IPS-18a (cell line): ENCODE results near the gene SVEP1.

Experiments
- H3K27ac ChIP-seq: one replicate; pipeline ENCODE4 v1.5.1; 2013; ENCODE audit warnings: low read length
- H3K27me3 ChIP-seq: one replicate; pipeline ENCODE4 v1.6.1; 2013; ENCODE audit warnings: mild to moderate bottlenecking, low read length; ENCODE audit not compliant: control insufficient read depth, insufficient read depth
- H3K36me3 ChIP-seq: one replicate; pipeline ENCODE4 v1.6.1; 2013; ENCODE audit warnings: low read depth, low read length; ENCODE audit not compliant: control insufficient read depth
- H3K4me1 ChIP-seq: one replicate; pipeline ENCODE4 v1.6.1; 2013; ENCODE audit warnings: low read depth, low read length; ENCODE audit not compliant: control insufficient read depth
- H3K4me3 ChIP-seq: one replicate; pipeline ENCODE4 v1.5.1; 2013; ENCODE audit warnings: low read length
- H3K9ac ChIP-seq: one replicate; pipeline ENCODE4 v1.6.1; 2013; ENCODE audit warnings: mild to moderate bottlenecking, low read length, moderate library complexity
- H3K9me3 ChIP-seq: one replicate; pipeline ENCODE4 v1.6.1; 2013; ENCODE audit warnings: low read depth, low read length; ENCODE audit not compliant: control insufficient read depth

The SVEP1 gene

DNA sequence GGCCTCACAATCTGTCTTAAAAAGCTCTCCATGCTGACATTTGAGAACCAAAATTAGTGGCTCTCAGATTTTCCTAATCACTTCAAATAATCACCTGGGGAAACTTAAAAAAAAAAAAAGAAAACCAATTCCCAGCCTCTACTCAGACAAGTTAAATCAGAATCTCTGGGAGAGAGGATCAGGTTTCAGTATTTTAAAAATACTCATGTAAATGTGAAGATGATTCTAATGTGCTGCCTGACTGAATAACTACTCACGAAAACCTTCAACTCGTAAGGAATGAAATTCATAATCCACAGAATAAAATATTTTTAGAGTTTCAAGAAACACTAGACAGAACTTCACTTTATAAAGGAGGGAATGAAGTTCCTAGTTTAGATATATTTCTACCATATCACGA, 114.4 kb downstream of the SVEP1 start:
- Histone ChIP-seq H3K9ac (no peak overlapping the region), H3K9me3 (no peaks in the 10 kb centered on the region), H3K27me3 (no peaks in the 10 kb centered on the region), H3K4me1 (no peaks in the 10 kb centered on the region), H3K4me3 (no peak overlapping the region), H3K27ac (no peak overlapping the region), H3K36me3 (no peaks in the 10 kb centered on the region)

- no peak overlapping the region for H3K4me3 ChIP-seq
- no peaks in the 10 kb centered on the region for H3K36me3 ChIP-seq
- H3K9me3 ChIP-seq: no peaks in the 10 kb centered on the region
- no peak overlapping the region for H3K27ac ChIP-seq
- no peak overlapping the region for H3K9ac ChIP-seq
- no peaks in the 10 kb centered on the region for H3K4me1 ChIP-seq
- H3K27me3 ChIP-seq: no peaks in the 10 kb centered on the region
Measured at GRCh38 chr9:110464321-110464720, 115.2 kb downstream of the SVEP1 start.

- no peaks in the 10 kb centered on the region for H3K27me3 ChIP-seq
- no peaks in the 10 kb centered on the region for H3K4me1 ChIP-seq
- H3K36me3 ChIP-seq: no peaks in the 10 kb centered on the region
- H3K4me3 ChIP-seq: no peak overlapping the region
- H3K27ac ChIP-seq: no peak overlapping the region
- H3K9ac ChIP-seq: no peak overlapping the region
- H3K9me3 ChIP-seq: no peaks in the 10 kb centered on the region
Measured at GRCh38 chr9:110463499-110463898, 116.0 kb downstream of the SVEP1 start.

GRCh38 chr9:110457245-110457644, 122.3 kb downstream of the SVEP1 start:
- no peak overlapping the region for H3K9ac ChIP-seq
- H3K9me3 ChIP-seq: no peaks in the 10 kb centered on the region
- H3K4me3 ChIP-seq: no peak overlapping the region
- H3K36me3 ChIP-seq: no peaks in the 10 kb centered on the region
- no peaks in the 10 kb centered on the region for H3K27me3 ChIP-seq
- no peak overlapping the region for H3K27ac ChIP-seq
- H3K4me1 ChIP-seq: no peaks in the 10 kb centered on the region

- no peak overlapping the region for H3K27ac ChIP-seq
- H3K27me3 ChIP-seq: no peaks in the 10 kb centered on the region
- H3K4me3 ChIP-seq: no peak overlapping the region
- H3K9ac ChIP-seq: no peak overlapping the region
- H3K9me3 ChIP-seq: no peaks in the 10 kb centered on the region
- H3K36me3 ChIP-seq: no peaks in the 10 kb centered on the region
- H3K4me1 ChIP-seq: no peaks in the 10 kb centered on the region
Measured at GRCh38 chr9:110456681-110457080, 122.9 kb downstream of the SVEP1 start.

DNA sequence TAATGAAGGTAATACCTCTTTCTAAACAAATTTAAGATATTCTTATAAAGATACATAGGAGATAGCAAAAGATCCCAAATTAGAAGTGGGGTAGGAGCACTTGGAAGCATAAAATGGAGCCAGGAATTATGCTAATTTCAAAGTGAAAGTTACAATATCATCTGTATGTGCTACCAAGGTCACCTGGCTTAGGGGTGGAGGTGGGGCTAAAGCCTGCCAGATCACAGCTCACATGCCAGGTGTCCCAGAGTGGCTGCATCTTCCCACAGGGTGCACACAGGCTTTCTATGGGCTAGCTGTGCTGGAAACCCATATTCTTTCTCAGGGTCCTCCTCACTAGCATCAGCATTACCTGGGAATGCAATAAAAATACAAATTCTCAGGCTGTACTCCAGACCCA, 123.7 kb downstream of the SVEP1 start:
- H3K27me3 ChIP-seq: no peaks in the 10 kb centered on the region
- no peaks in the 10 kb centered on the region for H3K9me3 ChIP-seq
- no peak overlapping the region for H3K9ac ChIP-seq
- no peaks in the 10 kb centered on the region for H3K36me3 ChIP-seq
- H3K4me1 ChIP-seq: no peaks in the 10 kb centered on the region
- H3K4me3 ChIP-seq: no peak overlapping the region
- no peak overlapping the region for H3K27ac ChIP-seq

DNA sequence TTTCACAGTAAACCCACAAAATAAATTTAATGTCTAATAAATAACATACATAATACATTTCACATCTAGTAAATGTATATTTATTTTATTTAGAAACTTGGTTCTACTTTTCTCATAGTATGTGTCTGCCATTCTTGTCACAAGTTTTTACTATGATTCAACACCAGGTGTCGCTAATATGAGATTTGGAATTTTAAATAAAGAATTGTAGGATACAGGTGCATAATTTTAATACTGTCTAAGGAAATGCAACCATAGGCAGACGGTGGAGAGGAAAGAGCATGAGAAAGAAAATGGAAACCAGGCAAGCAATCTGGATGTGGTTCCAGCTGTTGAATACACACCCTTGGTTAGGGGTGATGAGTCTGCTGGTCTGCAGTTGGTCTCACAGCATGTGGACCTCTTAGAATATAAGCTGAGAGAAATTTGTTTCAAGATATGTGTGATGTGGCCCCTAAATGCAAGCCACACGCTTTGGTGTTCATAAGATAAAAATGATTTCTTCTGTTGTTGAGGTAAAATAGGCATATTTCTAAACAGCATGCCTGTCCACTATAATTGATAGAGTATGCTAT, 127.2 kb downstream of the SVEP1 start:
- Histone ChIP-seq H3K36me3 (no peaks in the 10 kb centered on the region), H3K9ac (no peak overlapping the region), H3K4me1 (no peaks in the 10 kb centered on the region), H3K27ac (no peak overlapping the region), H3K4me3 (no peak overlapping the region), H3K27me3 (no peaks in the 10 kb centered on the region), H3K9me3 (no peaks in the 10 kb centered on the region)

DNA sequence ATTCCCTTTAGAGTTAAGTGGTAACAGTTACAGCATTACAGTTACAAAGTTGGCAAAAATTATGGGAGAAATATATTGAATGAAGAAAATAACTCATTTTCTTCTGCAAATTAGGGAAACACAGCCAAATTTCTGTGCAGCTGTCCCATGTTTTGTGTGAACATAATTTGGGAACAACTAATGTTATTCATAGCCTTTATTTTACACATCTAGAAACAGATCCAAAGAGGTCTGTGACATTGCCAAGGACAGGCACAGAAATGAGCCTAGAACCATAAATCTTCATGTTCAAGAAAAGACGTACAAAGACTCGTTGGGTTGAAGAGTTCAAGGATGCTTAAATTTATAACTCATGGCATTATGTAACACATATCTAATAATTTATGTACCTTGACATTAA, 127.8 kb downstream of the SVEP1 start:
- Histone ChIP-seq H3K27me3 (no peaks in the 10 kb centered on the region), H3K4me3 (no peak overlapping the region), H3K9ac (no peak overlapping the region), H3K27ac (no peak overlapping the region), H3K4me1 (no peaks in the 10 kb centered on the region), H3K36me3 (no peaks in the 10 kb centered on the region), H3K9me3 (no peaks in the 10 kb centered on the region)

GRCh38 chr9:110447476-110447875, 132.1 kb downstream of the SVEP1 start:
- H3K9ac ChIP-seq: no peak overlapping the region
- no peaks in the 10 kb centered on the region for H3K4me1 ChIP-seq
- H3K9me3 ChIP-seq: no peaks in the 10 kb centered on the region
- no peak overlapping the region for H3K27ac ChIP-seq
- H3K4me3 ChIP-seq: no peak overlapping the region
- no peaks in the 10 kb centered on the region for H3K36me3 ChIP-seq
- H3K27me3 ChIP-seq: no peaks in the 10 kb centered on the region

GRCh38 chr9:110446171-110446570, 133.4 kb downstream of the SVEP1 start:
- no peaks in the 10 kb centered on the region for H3K4me1 ChIP-seq
- H3K4me3 ChIP-seq: no peak overlapping the region
- H3K27me3 ChIP-seq: no peaks in the 10 kb centered on the region
- H3K9ac ChIP-seq: no peak overlapping the region
- no peaks in the 10 kb centered on the region for H3K36me3 ChIP-seq
- no peak overlapping the region for H3K27ac ChIP-seq
- H3K9me3 ChIP-seq: no peaks in the 10 kb centered on the region

GRCh38 chr9:110444911-110445310, 134.6 kb downstream of the SVEP1 start:
- H3K9ac ChIP-seq: no peak overlapping the region
- H3K4me1 ChIP-seq: no peaks in the 10 kb centered on the region
- no peaks in the 10 kb centered on the region for H3K9me3 ChIP-seq
- H3K27ac ChIP-seq: no peak overlapping the region
- no peak overlapping the region for H3K4me3 ChIP-seq
- no peaks in the 10 kb centered on the region for H3K27me3 ChIP-seq
- no peaks in the 10 kb centered on the region for H3K36me3 ChIP-seq

- H3K27me3 ChIP-seq: no peaks in the 10 kb centered on the region
- no peak overlapping the region for H3K4me3 ChIP-seq
- no peaks in the 10 kb centered on the region for H3K36me3 ChIP-seq
- H3K27ac ChIP-seq: no peak overlapping the region
- H3K9ac ChIP-seq: no peak overlapping the region
- H3K4me1 ChIP-seq: no peaks in the 10 kb centered on the region
- H3K9me3 ChIP-seq: no peaks in the 10 kb centered on the region
Measured at GRCh38 chr9:110443866-110444220, 135.7 kb downstream of the SVEP1 start.
